ENCODE data around the gene ERRFI1.
A peak's percentile ranks its signal among the peaks of the same experiment; 100 is the strongest.

The ERRFI1 gene

DNA sequence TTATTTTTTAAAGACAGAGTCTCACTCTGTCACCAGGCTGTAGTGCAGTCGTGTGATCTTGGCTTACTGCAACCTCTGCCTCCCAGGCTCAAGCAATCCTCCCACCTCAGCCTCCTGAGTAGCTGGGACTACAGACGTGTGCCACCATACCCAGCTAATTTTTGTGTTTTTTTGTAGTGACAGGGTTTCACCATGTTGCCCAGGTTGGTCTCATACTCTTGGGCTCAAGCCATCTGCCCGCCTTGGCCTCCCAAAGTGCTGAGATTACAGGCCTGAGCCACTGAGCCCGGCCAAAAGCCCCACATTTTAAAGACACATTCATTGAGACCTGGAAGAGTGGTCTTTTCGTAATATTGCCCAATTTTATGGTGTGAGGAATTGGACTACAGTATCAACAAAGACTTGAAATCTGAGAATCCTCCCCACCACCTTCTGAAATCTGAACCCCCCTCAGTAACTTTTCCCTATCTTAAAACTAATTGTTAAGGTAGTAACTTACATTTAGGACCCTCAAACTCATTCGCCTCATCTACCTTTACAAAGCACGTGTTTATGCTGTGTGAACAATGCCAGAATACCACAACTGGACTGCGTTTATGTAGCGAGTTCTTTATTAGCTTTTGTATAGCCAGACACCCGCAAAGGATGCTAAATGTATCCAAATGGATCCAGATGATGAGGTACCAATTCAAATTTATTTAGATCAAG is 2.7 kb downstream of the ERRFI1 start:
- no peak overlapping the region for H3K4me3 ChIP-seq (ENCODE audit: low read length)

DNA sequence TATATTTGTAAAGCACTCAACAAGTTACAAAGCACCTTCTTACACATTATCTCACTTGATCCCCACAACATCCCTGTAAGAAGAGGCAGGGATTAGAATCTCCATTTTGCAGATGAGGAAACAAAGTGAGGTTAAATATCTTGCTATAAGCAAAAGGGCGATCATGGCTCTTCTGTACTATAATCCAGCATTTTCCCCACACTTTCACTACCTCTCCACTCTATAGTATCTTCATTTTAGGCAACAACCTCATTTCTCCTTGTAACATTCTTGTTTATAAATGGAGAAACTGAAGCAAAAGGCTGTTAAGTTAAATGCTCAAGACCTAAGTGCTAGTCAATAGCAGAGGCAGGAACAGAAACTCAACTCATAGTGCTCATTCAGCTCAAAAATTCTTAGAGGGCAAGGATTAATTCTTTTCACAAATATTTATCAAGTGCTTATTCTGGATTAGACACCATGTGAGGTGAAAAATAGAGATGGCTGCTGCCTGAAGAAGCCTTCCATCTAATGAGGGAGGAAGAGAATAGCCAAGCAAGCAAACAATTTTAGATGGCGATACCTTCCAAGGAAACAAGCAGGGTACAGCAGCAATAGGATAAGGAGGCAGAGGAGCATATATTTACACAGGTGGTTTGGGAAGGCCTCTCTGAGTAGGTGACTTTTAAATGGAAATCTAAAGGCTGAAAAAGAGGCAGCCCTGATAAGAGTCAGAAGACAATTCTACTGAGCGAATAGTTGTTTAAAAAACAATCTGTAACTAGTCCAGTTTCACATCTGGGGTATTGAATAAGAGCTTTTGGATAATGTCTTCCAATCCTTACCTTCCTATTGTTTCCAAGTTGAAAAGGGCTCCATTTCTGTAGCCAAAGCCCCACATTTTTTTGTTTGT is 3.5 kb downstream of the ERRFI1 start:
- DNase-seq (ENCODE audit: low read depth, low spot score): no peak
- no peak overlapping the region for H3K4me3 ChIP-seq (ENCODE audit: low read length)

More for the DNA sequence above, 2.7 kb downstream of the ERRFI1 start:
- DNase-seq (ENCODE audit: low read depth, low spot score): no peak

GRCh38 chr1:8021676-8022266 is 4.3 kb downstream of the ERRFI1 start:
- no peak for DNase-seq (ENCODE audit: low read depth, low spot score)
- no peak overlapping the region for H3K4me3 ChIP-seq (ENCODE audit: low read length)

GRCh38 chr1:8020032-8020431 is 6.1 kb downstream of the ERRFI1 start:
- no peak for DNase-seq (ENCODE audit: low read depth, low spot score)
- no peak overlapping the region for H3K4me3 ChIP-seq (ENCODE audit: low read length)

- no peak for DNase-seq (ENCODE audit: low read depth, low spot score)
- H3K4me3 ChIP-seq (ENCODE audit: low read length): no peak overlapping the region
These were observed 6.9 kb downstream of the ERRFI1 start for GRCh38 chr1:8019229-8019620.

DNA sequence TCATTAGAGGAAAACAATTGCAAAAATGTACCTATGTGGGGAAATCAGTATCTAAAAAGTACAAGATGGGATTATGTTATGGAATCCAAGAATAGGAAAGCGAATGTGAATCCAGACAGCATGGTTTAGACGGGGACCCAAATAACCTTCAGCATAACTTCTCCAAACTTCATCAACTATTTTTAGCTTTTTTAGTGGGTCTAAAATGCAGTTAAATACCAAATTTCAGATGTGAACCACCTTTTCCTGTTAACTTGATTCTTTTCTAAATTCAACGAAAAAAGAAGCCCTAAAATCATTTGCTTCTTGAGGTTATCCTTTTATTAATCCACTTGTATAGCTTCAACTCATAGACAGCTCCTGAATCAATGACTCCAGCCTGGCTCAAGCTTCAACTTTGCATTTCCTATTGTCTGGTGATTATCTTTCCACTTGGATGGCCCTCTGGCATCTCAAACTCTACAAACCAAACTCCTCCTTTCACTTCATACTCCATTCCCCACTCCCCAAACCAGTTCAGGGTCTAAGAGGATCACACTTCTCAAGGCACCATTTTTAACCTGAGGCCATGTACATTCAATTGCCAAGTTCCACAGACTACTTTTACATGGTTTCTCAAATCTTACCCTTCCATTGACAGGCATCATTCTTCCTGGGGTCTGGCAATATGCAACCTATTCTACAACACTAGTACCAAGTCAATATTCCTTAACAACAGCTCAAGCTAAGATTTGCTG is 7.4 kb downstream of the ERRFI1 start:
- no peak overlapping the region for H3K4me3 ChIP-seq (ENCODE audit: low read length)

DNA sequence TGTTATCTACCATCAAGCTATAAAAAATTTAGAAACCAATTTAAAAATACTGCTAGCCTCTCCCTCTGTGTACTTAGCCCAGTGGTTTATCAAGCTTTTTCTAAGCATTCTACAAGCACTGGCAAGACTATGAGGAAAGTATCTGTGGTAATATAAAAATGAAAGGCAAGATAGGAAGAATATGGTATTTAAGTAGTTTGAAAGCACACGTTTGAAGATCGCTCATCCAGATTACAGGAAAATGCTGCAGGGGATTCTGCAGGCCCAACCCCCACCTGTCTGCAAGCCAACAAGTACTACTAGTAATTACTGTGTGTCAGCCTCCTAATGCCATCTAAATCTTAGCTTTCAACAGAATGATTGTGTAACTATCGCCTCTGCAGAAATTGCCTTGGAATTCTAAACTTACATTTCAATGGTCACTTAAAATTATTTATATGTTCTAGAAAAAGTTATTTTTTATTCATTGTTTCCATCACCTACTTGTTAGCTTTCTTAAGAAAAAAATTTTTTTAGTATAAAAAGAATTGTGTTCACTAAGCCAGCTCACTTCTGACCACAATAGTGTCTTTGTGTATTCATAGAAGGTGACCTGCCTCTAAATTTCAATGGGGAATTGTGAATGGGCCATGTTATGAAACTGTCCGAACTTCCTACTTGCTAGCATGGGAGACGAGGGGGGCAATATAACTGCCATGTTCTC is 8.5 kb downstream of the ERRFI1 start:
- no peak for DNase-seq (ENCODE audit: low read depth, low spot score)
- no peak overlapping the region for H3K4me3 ChIP-seq (ENCODE audit: low read length)

More for the DNA sequence above, 7.4 kb downstream of the ERRFI1 start:
- no peak for DNase-seq (ENCODE audit: low read depth, low spot score)

- no peak overlapping the region for H3K4me3 ChIP-seq (ENCODE audit: low read length)
- no peak for DNase-seq (ENCODE audit: low read depth, low spot score)
These were observed 9.2 kb downstream of the ERRFI1 start for GRCh38 chr1:8016895-8017241.

GRCh38 chr1:8016210-8016894 is 9.8 kb downstream of the ERRFI1 start:
- H3K4me3 ChIP-seq (ENCODE audit: low read length): no peak overlapping the region
- DNase-seq (ENCODE audit: low read depth, low spot score): no peak

DNA sequence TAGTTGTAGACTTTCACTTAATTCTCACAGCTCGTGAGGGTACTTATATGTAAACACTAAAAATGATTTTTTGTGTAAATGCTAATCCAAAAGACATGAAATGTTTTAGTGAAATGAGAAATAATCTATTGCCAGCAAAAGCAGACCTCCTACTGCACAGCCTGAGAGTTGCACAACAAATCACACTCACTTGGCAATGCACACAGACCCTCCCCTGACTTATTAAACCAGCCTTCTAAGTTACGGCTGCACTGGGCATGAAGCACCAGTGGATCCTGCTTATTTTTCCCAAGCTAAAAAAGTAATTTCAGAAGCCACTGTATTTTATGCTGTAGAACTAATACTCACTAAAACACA is 10.3 kb downstream of the ERRFI1 start:
- DNase-seq (ENCODE audit: low read depth, low spot score): no peak
- H3K4me3 ChIP-seq (ENCODE audit: low read length): no peak overlapping the region

- DNase-seq (ENCODE audit: low read depth, low spot score): peak; percentile 53
- H3K4me3 ChIP-seq (ENCODE audit: low read length): no peak overlapping the region
These were observed 10.9 kb downstream of the ERRFI1 start for GRCh38 chr1:8015036-8015808.

DNA sequence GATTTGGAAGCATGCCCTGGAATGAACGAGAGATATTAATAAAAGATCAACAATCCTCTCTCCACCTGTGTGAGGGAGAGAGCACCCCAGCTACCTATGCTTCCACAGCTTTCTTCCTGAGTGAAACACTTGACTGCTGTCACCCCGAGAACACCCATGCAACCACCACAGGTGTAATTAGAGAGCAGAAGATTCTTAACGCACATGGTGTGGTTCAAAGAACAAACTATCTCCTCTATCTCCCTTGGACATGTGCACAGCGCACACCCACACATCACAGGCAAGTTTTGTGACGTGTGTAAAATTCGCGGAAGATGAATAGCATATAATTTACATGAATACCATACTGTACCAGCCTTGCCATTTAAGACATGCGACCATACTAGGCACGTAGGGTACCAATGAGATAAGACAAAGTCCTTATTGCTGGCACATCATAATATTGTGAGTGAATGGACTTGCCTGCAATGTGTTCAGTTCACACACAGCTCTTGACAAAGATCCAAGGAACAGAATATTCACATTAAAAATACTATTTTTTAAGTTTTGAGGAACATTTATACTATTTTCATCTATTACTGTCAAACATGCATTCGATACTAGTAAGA is 11.6 kb downstream of the ERRFI1 start:
- no peak overlapping the region for H3K4me3 ChIP-seq (ENCODE audit: low read length)
- no peak for DNase-seq (ENCODE audit: low read depth, low spot score)

- no peak for DNase-seq (ENCODE audit: low read depth, low spot score)
These were observed 12.3 kb downstream of the ERRFI1 start for GRCh38 chr1:8013800-8014199.

GRCh38 chr1:8013399-8013798 is 12.7 kb downstream of the ERRFI1 start:
- no peak overlapping the region for H3K4me3 ChIP-seq (ENCODE audit: low read length)
- DNase-seq (ENCODE audit: low read depth, low spot score): no peak

More at GRCh38 chr1:8013800-8014199, 12.3 kb downstream of the ERRFI1 start:
- H3K4me3 ChIP-seq (ENCODE audit: low read length): no peak overlapping the region

GRCh38 chr1:8012955-8013354 is 13.2 kb downstream of the ERRFI1 start:
- no peak overlapping the region for H3K4me3 ChIP-seq (ENCODE audit: low read length)

DNA sequence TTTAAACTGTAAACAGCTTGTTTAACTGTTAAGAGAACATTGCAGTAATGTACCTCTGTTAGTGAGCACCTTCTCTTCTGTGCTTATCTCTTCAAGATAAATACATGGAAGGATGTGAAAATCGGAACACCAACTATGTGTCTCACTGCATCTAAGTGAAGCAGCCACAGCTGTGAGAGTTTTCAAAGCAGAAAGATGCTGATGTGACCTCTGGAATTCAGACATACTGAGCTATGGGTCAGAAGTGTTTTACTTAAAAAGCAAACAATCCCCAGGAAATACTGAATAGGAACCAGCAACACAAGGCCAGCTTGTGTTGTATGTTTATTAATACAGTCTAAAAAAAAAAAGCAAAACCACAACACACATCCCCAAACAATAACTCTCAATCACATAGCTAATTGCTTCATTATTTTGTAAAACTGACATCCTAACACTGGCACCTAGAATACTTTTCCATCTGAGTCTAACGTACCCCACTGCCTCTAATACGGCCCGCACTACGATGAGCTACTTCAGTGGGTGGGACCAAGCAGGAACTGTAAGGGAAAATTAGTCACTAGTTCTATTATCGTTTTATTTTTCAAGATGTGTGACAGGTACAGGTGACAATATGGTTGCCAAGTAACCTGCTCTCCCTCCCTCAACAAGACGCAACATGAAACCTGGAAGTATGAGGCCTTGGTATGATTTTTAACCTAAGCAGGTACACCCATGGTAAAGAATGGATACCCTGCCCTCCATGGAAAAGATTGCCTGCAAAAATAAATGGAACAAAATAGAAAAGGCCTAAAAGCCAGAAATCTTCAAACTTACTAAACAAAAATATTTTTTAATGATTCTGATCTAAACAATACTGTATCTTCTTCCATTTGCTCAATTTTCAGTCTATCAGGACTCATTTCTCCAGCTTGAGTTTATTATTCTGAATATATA is 13.9 kb downstream of the ERRFI1 start:
- DNase-seq (ENCODE audit: low read depth, low spot score): no peak
- H3K4me3 ChIP-seq (ENCODE audit: low read length): no peak overlapping the region

More at GRCh38 chr1:8012955-8013354, 13.2 kb downstream of the ERRFI1 start:
- no peak for DNase-seq (ENCODE audit: low read depth, low spot score)

Measured in Jurkat, Clone E6-1 (cell line).